8988T (cell line): Measurements from ENCODE around the gene NPPC.
A peak's percentile ranks its signal among the peaks of the same experiment; 100 is the strongest.

Experiments used
- DNase-seq: peaks from one replicate; pipeline ENCODE4 v3.0.0; 2011

The NPPC gene

DNA sequence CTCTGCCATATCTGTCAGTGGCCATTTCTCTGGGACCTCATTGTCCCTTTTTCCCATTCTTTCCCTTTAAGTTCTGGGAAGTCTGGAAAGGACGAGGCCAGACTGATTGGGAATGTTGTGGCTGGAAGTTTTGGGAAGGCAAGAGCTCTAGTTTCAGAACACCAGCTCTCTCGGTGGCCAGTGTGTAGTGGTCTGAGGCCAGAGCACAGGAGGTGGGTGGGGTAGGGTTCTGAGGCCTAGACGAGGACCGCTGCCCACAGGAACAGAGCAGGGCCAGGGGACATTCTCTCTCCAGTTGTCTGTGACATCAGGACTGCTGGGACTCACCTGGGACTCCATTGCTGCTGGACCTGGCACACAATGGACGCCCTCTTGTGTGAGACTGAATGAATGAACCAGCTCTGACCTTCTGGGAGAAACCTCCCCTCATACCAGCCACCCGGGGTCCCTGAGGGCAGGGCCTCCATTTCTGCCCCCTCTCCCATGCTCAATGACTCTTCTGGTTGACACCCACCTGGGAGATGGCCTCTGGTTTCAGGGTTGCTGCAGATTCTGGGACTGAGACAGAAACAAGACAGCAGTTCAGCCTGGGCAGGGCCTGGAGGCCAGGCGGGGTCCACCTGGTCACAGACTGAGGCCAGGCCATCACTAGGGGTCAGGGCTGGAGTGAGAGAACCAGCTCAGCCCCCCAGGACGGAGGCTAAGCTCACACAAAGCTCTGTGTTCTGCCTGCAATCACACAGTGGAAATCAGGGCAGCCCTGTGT lies 8.4 kb upstream of the NPPC start:
- DNase-seq, result no peak

DNA sequence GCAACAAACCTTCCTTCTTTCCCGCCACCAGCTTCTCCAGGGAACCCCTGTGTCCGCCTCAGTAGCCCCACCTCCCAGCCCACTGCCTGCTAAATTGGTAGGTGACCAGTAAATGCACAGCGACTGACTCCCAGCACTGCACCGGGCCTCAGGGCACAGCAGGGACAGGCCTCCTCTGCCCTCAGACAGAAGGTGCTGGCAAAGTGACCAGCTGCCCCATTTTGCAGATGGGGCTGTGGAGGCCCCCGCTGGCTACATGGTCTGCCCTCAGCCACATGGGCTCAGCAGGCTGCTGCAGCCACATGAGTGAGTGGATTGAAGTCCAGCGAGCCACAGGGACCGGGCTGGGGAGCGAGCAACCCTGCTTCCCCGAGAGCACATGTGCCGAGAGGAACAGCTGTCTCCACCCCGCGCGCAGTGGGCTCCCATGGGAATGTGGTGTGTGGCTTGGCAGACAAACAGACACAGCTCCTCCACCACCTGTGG lies 7.8 kb upstream of the NPPC start:
- DNase-seq, result no peak

DNA sequence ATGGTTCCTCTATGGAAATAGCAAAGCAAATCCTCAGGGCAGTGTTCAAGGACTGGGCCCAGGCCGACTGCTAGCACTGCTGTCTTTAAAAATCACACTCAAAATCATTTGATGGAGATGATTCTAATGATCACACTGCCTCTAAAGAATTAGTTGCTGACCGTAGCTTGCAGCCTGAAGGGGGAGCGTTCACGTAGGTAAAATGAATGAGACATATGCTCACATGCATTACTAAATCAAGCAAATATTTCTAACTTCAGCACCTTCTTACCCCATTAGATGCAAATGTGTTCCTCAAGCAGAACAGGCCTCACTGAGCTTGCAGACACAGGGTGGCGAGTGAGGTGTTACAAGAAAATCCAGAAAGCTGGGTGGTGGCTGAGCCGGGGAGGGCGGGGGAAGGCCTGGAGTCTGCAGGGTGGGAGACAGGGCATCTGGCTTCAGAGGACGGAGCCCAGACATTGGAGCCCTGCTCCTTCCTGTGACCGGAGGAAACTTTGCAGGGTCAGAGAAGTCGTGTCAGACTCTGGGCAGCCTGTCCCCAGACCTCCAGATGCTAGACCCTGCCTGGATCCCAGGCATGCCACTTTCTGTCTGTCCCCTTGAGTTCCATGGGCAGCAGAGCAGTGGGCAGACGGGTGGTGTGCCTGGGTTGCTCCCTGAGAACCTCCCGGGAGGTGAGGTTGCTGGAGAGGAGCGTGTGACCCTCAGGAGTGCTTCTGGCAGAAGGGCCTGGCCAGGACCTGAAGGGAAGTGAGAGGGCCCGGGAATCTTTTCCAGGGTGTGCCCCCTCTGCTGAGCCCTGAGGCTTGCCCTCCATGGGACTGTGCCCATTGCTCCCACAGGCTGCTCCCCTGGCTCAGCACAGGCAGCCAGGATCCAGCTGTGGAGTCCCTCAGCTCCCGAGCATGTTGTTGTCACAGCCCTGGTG lies 7.1 kb upstream of the NPPC start:
- no peak for DNase-seq

DNA sequence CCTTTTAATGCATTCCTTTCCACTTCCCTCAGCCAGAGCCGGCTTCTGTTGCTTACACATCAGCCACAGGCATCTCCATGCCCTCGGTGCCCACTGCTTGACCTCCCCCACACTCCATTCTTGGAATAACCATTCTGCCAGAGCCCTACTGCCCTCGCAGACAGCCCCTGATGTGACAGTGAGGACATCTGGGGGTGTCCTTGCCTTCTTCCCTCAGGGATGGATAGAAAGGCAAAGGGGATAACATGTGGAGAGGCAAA lies 6.4 kb upstream of the NPPC start:
- DNase-seq, result no peak

DNA sequence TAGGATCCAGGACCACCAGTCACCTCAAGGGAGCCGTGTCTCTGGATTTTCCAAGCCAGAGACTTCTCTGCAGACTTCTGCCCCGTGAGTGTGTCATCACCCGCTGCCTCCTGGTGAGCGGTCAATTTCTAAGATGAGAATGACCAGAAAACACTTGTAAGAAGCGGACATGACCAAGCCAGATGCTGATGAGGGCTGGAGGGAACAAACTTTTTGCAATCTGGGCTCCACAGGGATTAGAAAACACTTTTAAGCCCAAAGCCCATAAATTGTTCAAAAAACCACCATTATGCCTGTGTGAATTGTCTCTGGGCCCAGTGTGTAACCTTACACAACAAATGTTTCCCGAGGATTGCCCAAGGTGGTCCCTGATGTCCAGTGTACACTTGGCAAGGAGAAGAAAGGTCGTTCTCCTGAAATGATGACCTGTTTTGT lies 5.3 kb upstream of the NPPC start:
- DNase-seq, result no peak

DNA sequence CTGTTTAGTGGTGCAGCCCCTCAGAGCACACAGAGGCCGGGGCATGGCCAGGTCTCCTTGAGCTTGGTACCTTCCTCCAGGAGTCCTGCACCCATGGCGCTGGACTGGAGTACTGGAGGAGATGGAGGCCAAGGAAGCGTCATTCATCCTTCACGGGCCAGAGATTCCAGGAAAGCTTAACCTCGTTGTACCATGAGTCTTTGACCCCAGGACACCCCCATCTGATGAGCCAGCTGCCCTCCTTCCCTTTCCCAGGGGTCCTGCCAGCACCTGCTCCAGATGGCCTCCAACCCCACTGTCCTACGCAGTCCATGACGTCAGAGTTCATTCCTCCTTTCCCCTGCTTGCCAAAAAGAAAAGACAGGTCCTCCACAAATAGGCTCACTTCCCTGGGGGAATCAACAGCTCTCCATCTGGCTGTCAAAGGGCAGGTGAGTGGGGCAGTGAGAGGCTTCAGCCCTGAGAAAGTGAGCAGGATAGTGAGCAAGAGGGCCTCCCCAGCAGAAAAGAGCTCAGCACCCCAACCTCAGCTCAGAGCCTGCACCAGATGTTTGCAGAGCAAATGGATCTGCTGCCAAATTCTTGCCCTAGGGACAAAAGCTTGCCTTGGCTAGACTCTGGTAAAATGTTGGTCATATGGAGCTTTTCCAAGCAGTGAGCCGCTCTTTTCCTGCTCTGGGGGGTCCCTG lies 4.5 kb upstream of the NPPC start:
- DNase-seq, result no peak

DNA sequence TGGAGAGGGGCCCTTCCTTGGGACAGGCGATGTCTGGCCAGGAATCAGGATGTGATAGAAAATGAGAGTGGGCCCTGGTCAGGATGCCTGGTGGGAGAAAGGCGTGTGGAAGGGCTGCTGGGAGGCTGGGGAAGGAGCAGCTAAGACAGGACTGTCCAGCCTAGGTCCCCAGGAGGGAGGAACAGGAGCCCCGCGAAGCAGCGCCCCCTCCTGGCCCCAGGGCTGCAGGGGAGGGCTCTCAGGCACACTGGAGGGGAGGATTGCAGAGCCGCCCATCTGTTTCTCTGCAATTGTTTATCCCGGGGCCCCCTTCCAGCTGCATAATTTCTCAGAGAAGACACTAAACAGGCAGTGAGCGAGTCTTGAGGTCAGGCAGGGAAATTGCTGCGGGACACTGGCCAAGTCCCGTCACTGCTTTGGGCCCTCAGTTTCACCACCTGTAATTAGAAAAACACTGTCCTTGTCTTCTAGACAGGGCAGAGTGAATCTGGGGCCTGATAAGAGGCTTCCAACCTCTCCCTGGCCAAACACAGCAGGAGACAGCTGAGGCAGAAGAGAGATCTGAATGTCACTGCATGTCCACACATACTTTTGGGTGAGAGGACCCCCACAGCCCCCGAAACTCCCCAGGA lies 3.9 kb upstream of the NPPC start:
- peak; percentile 95 for DNase-seq

DNA sequence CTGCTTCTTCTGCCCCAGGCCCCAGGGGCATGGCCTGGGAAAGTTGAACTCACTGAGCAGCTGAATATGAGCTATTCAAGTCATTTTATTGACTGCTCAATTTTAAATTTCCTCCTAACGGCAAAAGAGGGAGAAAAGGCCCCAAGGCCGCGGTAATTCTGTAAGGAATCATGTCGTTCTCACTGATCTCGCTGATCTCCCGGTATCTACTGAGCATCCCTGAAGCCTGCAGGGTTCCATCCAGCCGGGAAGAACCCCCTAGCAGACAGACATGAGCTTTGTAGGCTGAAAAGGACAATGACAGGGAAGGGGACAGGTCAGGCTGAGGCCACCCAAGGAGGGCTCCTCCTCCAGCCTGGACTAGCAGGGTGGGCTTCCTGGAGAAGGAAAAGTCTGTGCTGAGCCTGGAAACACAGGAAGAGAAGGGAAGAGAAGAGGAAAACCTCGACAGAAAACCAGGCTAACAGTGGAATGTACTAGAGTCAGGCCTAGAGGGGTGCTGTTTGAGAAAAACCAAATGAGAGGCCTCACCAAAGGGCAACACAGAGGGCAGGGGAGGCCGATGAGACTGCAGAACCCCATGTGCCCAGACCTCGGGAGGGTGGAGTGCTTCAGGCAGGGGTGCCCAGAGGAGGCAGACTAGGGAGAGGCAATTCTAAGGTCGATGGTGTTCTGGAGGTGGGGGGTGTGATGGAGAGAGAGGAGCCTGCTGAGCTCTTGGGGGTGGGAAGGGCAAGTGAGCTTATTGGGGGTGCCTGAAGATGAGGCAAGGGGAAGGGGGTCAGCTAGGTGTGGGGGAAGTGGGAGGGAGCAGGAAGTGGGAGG lies 2.9 kb upstream of the NPPC start:
- DNase-seq, result no peak

DNA sequence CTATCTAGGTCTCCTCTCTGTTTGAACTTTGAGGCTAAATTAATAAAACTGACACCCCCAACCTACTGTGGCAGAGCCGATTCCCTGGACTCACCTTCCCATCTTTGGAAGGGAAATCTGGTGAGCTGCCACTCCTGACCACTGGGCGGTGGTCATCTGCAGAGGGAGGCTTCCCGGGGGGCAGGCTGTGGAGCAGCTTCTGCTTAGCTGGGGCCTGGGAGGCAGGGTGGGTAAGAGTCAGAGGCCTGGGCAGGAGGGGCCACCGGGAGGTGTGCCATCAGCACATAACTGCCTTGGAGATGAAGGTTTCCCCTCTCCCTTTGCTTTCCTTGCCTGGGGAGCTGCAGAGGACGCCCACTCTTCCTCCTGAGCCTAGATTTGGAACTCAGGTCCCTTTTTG lies 2.3 kb upstream of the NPPC start:
- DNase-seq, result no peak

DNA sequence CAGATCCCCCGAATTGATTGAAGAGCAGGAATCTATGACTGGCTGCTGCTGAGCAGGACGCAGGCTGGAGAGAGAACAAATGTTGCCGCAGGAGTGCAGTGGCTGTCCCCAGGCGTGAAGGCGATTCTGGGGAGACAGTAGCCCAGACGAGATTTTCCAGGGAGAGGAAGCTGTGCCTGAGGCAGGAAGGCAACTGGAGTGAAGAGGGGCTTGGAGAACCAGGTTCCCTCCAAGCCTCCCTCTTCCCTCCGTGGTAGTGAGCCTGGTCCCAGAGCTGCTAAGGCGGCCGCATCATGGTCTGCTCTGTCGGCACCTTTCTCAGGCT lies 1.3 kb upstream of the NPPC start:
- DNase-seq, result no peak

DNA sequence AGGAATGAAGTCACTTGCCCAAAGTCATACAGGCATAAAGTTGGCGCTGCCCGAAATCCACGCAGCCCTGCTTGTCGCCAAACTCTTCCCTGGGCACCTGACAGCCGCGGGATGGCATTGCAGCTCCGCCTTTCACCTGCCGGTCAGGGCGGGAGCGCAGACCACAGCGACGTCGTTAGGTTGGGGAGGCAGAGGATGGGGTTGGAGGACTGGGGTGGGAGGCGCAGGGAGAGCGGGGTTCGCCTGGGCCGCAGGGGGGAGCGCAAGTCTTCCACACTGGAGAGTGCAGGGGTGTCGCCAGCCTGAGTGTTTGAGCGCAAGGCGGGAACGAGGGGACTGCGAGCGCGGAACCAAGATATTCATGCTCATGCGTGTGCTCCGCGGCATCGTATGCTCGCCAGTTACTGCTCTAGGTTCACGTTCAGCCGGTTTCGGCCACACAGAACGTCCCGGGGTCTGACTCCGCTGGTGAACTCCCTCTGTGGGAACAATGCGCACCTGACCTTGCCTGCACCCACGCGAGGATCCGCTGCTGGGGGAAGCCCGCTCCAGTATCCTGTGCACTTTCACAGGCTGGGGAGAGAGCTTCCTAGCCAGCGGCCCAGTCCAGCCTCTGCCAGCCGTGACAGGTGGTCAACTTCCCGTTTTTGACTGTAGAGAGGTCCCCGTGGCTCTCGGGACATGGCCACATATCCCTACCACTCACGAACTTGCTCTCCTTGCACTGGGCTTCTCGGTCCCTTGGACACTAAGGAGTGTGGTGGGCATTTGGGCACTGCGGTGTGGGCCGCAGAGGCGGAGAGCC lies 767 bp upstream of the NPPC start:
- DNase-seq, result no peak

DNA sequence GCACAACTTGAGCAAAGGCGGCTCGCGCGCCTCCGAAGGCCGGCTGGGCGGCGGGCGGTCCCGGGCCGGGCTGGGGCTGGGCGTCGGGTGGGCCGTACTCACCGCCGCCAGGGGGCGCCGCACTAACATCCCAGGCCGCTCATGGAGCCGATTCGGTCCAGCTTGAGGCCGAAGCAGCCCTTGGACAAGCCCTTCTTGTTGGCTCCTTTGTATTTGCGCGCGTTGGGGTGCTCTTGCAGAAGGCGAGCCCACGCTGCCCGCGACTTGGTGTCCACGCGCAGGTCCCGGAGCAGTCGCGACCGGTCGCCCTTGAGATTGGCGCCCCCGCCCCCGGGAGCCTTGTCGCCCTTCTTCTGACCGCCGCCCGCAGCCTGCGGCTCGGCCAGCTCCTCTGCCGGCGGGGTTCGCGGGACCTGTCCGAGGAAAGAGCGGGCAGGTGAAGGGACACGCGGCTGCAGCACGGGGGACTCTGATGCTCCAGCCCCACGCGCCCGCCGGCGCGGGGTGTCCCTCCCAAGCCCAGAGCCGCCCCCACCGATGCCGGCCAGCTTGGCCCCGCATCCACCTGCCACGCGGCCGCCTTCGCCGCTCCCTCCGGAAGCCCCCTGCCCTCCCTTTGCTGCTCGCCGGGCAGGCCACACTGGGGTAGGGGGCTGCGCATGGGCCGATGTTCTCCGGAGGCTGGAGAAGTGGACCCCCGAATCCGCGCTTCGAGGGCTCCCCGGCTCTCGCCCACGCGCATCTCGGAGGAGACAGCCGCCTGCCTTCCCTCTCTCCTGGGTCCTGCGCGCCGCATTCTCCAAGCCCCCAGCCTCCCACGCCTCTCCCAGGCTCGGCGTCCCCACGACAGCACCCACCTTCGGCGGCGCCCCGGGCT lies 655 bp downstream of the NPPC start:
- peak; percentile 99 for DNase-seq

DNA sequence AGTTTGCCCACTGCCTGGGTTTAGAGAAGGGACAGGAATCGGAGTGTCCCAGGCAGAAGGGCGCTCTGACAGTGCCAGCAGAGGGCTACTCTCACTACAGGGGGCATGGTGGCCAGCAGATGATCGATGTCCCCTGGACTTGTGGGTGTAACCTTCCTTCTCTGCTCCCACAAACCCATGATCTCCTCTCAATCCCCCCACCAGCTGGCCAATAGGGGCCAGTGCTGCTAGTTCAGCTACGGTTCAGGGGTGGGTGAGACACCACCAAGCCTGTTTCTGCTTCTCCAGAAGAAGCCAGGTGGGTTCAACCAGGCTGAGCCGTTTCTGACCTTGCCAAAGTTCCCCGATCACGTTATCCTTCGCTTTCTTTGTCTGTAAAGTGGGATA lies 1.3 kb downstream of the NPPC start:
- peak; percentile 76 for DNase-seq

DNA sequence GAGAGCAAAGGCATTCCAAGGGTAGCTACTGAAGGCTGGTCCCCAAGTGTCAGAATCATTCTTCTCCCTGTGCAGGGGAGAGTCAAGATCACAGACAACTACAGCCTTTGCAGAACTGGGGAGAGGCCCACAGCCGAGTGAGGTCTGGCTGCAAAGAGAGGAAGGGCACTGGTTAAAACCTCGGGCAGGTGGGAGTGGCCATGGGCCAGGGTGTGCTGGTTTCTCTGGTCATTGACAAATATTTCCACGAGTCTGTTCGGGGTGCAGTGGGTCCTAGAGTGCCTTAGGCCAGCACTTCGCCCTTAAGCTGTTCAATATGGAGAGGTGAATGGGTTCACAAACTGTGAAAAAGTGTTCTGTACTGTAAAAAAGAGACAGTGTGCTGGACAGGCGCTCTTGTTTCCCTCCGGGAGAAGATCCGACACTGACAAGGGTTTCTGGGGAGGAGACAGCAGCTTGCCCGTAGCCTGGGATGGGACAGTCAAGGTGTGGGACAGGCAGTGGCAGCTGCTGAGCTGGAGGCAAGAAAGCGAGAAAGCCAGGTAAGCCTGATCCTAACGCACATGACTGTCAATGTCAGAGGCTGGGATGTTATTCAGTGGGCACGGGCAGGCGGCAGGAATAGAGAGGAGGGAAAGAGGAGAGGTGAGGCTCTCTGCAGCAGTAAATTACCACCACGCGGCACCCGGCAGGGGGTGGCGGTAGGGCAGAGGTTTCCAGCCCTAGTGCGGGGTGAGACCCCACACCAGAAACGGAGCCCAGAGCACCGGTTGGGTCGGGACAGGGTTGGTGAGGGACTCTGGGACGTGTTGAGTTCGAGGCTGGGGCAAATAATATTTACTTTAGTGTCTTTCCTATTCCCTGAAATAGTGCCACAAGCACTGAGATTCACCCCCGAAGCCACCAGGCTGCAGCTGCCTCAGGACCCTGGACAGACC lies 2.0 kb downstream of the NPPC start:
- DNase-seq, result no peak

DNA sequence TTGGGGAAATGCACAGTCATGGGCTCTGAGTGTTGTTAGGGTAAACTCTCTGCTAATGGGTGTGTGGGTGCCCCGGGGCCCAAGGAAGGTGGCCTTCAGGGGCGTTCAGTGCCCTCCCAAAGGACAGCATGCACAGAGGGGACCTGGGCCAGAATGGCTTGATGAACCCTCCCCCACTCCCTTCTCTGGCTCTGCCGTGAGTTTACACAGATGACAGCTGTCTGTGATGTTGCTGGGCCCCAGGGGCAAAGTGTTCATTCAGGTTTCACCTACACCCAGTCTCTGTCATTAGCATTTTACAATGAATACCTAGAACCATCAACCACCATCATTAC lies 3.2 kb downstream of the NPPC start:
- DNase-seq, result no peak

DNA sequence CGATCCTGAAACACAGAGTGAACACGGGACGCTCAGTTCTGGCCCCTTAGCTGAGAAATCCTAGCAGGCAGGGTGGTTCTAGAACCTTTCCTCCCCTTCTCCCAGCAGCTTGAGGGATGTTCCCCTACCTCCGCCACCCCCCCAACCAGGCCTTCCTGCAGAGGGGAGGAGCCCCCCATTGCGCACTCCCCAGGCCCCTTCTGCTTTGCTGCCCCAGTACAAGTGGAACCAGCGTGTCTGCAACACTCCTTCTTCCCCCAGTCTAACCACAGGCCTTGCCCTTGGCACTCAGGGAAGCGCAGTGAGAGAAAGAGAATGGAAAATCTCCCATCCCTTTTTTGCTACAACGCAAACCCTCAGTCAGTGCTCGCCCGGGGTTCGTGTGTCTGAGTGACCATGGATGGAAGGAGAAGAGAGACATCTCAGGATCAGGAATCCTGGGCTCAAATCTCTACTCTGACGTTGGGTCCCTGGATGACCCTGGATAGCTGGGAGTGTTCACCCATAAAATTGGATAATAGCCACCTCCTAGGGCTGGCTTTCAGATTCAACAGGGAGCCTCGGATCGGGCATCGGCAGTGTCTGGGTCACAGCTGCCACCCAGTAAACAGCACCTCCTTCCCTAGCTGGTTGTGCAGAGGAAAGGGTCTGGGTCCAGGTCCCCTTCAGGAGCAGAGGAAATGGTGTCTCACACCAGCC lies 3.7 kb downstream of the NPPC start:
- DNase-seq, result no peak

DNA sequence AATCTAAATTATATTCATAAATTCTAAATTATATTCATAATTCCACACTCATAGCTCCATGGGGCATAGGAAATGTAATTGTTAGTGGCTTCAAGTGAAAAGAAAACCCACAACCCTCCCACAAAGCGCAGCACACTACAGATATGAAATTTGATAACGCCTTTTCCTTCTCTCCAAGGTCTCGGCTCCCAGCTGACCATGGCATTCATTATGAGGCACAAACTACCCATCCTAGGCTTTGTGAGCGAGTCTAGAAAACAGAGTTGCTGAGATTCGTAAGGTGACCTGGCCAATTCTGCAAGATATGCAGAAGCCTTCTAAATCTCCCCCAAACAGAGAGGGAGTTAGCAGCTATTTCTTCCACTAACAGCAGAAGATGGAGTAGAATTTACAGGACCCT lies 5.4 kb downstream of the NPPC start:
- no peak for DNase-seq

DNA sequence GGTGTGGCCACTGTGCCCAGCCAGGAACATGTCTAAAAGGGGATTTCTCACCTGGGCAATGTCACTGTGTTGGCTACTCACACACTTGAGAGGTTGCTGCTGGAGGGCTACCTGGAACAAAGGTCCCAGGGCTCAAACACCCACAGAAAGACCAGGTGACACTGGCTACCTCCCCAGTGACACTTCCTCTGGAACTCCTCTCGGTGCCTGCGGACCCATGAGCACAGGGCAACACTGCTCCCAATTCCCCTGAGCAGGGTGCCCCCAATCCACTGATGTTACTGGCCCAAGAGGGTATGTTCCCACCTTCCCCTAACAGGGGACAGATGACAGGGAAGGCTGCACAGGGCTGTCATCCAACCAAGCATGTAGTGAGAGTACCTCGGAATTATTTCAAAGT lies 5.8 kb downstream of the NPPC start:
- no peak for DNase-seq
